Renal cortex interstitium (tissue), 11 donors: ENCODE results near the gene CWC27. TPM values are rescaled to one million over a fixed set of nuclear protein-coding genes. Genes with fewer than 3 reads are reported as not detected.
A peak's percentile ranks its signal among the peaks of the same experiment; 100 is the strongest.
"Not testable (repeated sequence)": the region's sequence is repeated elsewhere in the genome, so short reads cannot be mapped to it uniquely, and the experiment has no call there.

Experiments
- DNase-seq, 11 donors: peaks; one replicate each; pipeline ENCODE4 v3.0.0-alpha.2; 2013; ENCODE audit warnings: low read depth in 9 of 11, low spot score in 4 of 11; ENCODE audit errors: extremely low read depth in 1 of 11
- polyA plus RNA-seq, 3 donors: library from polyadenylated mRNA; unstranded; fragments of 120-200 nt; gene quantifications; one replicate each; pipeline ENCODE4 v1.2.1, GENCODE V29; 2013; ENCODE audit not compliant: insufficient read length in 3 of 3

CWC27 gene
- polyA plus RNA-seq, 3 donors, result 32.6 to 46.3 (median 39.8) TPM

DNA sequence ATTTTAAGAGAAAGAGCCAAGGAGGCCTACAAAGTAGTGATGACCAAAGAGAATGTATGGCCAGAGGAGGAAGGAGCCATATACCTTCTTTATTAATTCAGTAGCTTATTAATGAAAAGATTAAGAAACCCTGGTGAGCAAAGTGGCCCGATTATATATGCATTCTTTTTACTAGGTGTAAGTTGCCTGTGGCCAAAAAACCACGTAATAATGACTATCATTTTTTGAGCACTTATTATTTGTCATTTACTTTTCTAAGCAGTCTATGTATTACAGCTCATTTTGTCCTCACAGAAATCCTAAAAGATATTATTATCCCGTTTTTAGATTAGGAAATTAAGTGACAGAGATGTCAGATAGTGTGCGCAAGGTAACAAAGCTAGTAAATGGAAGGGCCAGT lies 3.0 kb downstream of the CWC27 start:
- no peak for DNase-seq

DNA sequence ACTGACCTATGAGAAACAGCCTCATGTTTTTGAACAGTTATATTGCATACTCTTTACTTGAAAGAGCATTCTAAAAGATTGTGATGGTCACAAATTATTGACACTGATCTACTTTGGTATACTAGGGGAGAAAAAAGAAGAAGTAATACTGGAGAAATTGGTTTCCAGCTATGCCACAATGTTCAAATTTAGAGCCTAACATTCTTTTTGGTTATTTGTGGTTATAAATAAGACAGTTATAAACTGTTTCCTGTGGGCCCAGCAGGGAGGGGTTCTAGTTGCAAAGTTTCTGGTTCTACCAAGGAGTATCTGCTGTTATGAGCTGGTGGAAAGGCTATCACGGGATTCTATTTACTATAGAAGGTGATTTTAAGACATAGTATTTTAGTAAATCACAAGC lies 4.8 kb downstream of the CWC27 start:
- no peak for DNase-seq

DNA sequence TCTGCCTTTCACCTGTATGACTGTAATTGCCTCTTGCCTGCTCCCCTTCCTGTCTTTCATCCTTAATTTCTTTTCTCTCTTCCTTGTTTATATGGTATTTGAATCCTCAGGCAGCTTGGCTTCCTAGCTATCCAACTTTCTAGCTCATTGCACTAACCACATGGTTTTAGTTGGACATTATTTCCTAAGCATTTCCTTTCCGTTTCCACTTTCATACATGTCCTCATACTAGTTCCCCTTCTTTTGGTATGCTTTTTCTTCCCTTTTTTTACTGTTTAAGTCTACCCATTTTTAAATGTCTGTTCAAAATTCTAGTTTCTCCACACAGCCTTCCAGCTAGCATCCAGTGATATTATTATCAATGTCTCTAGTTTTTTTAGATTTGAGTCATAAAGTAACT lies 6.6 kb downstream of the CWC27 start:
- no peak for DNase-seq

DNA sequence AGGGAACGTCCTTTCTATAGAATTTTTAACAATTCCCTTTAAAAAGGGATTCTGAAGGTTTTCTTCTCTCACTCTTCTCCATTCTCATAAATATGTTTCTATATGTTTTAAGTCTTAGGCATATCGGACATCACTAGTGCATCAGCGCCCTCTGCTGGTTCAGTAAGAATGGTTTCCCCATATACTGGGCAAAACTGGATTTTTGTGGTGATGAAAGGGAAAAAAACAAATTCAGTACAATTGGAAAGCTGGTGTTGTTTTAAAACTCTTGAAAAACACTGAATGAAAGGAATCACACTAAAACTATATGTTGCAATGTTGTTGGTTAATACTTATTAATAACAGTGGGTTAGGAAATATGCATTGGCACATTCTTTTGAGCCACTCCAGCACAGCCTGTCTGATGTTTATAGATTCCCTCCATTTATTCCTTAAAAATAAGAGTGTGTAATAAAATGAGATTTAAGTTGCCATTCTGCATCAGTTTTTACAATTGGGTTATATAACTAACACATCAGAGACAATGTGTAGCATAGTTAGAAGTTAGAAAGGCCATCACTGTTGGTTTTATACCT lies 15.8 kb downstream of the CWC27 start:
- DNase-seq, result peak in 10 of 11 donors; percentile 56 to 77 (median 70)

DNA sequence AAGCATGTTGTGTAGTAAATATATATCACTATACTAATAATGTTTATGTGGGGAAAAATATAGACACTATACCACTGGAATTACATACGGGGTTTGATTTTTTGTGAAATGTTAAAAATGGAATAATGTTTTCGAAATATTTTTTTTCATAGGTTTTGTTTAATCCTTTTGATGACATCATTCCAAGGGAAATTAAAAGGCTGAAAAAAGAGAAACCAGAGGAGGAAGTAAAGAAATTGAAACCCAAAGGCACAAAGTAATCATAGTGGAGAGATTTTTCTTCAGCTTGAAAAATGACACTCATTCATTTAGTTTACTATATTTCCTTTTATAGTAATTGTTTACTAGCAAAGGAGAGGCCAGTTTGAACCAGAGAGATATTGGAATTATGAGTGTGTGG lies 17.6 kb downstream of the CWC27 start:
- DNase-seq, result no peak

DNA sequence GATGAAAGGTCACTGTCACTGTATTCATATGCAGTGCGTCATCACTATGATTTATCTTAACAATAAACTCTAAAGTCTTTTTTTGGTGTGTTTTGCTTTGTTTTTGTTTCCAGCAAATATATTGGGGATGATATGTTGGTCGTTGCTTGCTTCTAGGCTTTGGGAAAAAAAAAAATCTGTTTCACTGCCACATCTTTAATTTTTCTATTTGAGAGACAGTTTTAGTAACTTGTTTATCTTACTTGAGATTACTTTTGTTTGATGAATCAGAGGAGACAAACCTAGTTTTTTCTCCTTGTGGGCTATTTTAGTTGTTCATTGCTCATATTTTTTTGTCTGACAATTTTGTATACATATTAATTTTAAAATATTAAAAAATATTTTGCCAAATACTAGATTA lies 19.4 kb downstream of the CWC27 start:
- no peak for DNase-seq

DNA sequence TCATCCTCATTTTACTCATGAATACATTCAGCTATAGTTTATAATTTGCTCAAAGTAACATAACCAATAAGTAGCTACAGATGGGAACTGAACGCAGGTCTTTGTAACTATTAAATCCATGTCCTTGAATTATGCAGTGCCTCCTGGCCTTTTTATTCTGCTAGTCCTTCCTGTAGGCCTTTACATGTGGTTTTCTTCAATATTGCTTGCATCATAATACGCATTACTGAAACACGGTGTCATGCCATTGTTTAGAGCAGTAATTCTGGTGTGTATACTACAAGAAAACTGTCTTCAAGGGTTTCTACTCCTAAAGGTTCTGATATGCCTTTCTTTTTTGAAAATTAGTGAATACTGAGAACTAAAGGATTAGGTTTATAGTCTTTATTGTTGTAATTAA lies 20.7 kb downstream of the CWC27 start:
- DNase-seq, result no peak

DNA sequence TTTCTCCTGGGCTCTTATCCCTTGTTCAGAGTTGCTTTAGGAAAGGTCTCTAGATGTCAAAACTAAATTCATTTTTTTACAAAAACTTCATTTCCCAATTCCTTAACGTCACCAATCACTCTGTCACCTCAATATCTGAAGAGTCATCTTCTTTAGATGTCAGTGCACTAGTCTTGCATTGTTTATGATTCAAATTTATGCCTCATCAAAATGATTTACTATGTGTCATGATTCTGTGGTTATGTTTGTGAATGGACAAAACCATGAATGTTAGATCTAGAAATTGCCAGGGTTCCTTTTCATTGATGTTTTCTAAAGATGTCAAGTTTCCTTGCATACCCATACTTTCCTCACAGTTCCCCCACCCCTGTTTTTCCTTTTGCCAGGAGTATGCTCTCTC lies 21.5 kb downstream of the CWC27 start:
- DNase-seq, result no peak

DNA sequence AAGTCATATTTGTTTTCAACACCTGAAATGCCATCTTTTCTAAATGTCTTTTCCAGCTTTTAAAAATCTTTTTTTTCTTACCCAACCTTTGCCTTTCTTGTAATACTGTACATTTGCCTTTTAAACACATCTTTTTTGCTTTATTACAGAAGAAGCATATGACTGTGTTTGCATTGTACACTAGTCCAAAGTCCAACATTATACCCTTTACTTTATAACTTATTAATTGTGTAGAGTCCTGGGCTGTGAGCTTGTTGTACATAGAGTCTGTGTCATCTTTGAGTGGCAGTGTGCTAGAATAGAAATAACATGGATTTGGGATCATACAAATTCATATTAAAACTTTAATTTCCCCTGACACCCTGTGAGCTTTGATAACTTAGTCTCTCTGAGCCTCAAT lies 23.7 kb downstream of the CWC27 start:
- no peak for DNase-seq

DNA sequence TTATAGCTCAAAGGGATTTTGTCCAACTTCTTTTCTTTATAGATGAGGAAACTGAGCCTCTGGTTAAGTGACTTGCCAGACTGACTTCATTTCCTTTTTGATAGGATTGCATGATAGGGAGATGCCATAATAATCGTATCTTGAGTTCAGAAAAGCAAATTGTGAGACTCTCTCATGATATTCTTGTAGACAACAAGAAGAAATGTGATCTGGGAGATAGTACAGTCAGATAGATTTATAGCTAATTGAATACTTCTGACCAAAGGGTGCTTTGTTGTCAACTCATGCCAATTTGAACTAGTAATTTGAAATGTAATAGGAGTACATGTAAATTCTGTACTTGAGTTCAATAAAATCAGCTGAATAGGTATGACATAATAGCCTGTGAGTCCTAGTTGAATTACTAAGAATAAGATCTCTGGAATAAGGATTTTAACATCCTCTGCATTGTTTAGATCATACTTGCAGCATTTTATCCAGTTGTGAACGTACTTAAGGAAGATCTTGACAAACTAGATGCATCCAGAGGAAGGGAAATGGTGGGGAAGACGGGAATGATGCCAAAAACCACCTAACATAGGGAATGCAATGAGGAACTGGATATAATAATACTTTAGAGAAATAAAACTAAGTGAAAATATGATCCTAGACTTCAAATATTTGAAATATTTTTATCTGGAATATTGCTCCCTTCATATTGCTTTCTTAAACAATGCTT lies 25.5 kb downstream of the CWC27 start:
- DNase-seq, result no peak

DNA sequence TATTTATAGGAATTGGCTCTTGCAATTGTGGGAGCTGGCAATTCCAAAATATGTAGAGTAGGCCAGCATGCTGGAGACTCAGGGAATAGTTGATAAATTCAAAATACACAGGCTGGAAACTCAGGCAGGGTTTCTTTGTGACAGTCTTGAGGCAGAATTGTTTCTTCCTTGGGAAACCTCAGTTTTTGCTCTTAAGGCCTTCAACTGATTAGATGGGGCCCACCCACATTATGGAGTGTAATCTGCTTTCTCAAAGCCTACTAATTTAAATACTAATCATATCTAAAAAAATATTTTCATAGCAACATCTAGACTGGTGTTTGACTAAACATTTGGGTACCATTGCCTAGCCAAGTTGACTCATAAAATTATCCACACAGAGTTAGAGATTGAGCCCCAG lies 27.6 kb downstream of the CWC27 start:
- no peak for DNase-seq

DNA sequence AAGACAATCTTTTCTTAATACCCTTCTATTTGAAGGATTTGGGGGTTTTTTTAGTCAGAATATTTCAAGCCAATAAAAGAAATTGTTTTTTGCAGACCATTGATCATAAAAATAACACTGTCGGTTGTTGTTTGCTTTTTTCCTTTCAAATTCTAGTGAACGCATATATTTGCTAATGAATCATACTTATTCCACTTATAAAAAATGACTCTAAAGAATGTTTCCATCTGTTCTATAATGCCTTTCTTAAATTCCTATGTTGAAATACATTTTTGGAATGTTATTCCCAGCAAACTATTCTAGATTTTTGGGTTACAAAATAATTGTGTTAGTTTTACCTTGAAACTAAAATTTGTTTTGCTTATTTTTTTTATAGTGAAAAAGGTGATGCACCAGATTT lies 32.2 kb downstream of the CWC27 start:
- no peak for DNase-seq

DNA sequence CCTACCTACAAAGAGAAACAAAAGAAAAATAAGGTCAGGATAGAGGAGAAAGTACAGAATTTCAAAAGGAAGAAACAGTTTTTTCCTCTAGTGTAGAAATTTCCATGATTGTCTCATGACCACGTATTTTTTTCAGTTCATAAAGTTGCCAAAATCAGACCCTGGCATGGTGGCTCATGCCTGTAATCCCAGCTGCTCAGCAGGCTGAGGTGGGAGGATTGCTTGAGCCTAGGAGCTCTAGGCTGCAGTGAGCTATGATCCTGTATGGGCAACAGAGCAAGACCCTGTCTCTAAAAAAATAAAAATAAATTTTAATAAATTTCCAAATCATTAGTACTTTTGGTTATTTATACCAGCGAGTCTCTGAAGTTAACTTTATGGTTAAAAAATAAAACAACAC lies 37.8 kb downstream of the CWC27 start:
- no peak for DNase-seq

DNA sequence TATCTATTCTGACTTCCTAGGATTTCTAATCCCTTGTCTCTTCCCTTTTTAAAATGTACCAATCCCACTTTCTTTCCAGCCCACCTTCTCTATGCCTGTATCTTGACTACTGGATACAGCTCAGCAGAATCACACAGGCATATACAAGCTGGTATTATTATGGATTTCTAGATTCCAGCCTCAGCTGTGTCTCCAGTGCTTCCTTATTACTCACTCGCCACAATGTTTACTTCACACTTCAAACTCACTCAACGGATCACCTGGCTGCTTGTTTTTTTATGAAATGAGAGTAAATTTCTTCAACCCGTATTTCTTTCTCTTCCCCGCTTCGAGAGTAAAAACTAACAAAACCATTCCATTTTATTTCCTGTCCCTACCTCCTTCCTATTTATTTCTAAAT lies 38.8 kb downstream of the CWC27 start:
- DNase-seq, result no peak

DNA sequence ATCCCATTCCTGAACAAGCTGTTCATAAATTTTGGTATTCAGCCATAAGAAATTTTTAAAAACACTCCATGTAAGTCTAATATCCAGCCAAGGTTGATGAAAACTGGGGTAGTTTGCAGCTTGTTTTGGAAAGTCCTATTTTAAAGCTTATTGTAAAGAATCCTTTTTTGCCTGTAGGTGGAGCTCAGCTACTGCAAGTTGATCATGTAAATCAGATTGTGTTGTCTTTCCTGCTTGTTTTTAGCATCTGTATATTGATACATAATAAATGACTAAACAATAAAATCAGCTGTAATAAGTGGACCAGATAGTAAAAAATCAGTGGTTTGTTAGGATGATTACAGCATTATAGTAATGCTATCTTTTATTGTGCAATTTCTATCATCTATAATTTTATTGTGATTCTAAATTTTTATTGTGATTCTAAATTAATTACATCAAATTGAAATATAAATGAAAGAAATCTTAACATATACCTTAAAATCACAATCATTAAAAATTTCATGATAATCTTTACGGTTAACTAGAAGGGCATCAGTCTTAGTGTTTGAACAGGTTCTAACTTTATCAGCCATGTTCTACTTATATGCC lies 42.4 kb downstream of the CWC27 start:
- peak in 10 of 11 donors; percentile 11 to 56 (median 26) for DNase-seq

DNA sequence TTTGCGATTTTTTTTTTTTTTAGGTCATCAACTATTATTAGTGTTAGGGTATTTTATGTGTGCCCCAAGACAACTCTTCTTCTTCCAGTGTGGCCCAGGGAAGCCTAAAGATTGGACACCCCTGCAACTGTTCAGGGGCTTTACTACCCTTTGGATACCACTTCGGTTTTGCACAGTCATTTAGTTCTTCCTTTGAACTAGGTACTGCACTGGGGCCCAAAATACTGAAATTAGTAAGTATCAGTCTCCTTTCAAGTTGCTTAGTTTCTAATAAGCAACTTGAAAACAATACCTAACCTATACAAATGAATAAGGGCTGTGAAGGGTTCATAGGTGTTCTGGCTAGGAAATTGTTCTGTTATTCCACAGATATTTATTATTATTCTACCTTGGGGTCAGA lies 45.3 kb downstream of the CWC27 start:
- DNase-seq, result no peak

DNA sequence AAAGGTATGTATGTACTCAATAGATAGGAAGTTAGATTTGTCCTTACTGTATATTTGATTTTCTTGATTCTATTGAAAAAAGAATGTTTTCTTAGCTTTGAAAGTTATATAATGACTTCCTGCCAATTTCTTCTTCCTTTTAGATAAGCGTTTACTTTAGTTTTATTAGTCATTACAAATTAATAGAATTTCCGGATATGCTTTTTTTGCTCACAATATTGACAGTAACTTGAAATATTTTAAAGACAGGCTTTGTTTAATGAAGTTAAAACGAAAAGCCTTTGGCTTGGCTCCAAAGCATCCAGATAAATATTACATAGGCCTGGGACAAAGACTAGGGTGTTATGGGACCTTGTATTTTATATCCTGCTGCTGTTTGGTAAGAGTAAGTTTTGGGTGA lies 49.5 kb downstream of the CWC27 start:
- DNase-seq, result no peak

DNA sequence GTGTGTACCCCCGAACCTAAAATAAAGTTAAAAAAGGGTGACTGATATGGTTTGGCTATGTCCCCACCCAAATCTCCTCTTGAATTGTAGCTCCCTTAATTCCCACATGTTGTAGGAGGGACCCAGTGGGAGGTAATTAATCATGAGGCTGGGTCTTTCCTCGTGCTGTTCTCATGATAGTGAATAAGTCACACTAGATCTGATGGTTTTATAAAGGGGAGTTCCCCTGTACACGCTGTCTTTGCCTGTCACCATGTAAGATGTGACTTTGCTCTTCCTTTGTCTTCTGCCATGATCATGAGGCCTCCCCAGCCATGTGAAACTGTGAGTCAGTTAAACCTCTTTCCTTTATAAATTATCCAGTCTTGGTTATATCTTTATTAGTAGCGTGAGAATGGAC lies 50.6 kb downstream of the CWC27 start:
- not testable (repeated sequence) for DNase-seq

DNA sequence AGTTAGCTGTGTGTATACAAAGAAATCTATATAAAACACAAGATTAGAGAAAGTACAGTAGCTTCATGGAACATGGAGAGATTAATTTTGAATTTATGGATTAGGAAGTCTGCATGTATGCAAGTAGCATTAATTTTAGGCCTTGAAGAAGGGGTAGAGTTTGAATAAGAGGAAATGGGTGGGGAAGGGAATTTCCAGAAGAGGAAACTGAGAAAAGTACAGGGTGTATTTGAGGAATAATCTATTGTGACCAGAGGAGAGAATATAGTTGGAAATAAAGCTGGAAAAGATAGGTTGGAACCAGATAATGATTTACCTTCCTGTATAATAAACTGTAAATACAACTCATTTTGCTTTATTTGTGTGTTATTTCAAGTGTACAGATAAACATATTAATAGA lies 53.6 kb downstream of the CWC27 start:
- DNase-seq, result no peak

DNA sequence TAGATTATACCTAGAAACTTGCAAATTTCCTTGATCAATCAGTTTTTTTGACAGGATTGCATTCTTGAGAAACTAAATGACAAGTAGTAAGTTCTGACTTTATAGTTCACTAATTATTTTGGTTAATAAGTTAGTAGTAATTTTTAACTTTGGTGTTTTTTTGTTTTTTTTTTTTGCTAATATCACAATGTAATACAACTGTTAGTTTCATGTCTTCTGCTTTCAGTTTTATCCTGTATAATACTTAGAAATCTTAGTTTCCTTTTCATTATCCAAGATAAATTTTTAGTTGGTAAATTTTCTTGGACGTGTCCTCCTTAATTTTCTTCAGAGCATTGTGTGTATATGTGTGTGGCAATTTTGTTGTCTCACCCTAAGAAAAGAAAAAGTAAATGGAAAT lies 57.8 kb downstream of the CWC27 start:
- DNase-seq, result no peak

DNA sequence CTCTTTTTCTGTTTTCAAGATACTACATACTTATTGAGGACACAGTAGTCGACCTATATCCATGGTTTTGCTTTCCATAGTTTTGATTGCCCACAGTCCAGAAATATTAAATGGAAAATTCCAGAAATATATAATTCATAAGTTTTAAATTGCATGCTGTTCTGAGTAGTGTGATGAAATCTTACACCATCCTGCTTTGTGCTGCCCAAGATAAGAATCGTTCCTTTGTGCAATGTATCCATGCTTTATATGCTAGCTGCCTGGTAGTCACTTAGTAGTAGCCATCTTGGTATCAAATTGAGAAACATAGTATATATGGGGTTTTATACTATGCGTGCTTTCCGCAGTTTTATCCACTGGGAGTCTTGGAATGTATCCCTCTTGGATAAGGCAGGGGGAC lies 59.0 kb downstream of the CWC27 start:
- DNase-seq, result no peak
